HepG2 (cell line): Measurements from ENCODE around the gene WSCD1. TPM values are rescaled to one million over a fixed set of nuclear protein-coding genes. Genes with fewer than 3 reads are reported as not detected.

Experiments used
- ATAC-seq: fragments of 200-7000 bp; cut with Tn5 transposase; 3 replicates; pipeline ENCODE4 v1.9.1; 2020; ENCODE audit warnings: mild to moderate bottlenecking, moderate library complexity
- BruUV-seq: library from RNA; stranded (reverse); fragments of 400-500 nt; replicated peaks from 2 replicates; lab custom pipeline; 2021; lab: Mats Ljungman, UMichigan
- CTCF ChIA-PET: fragments of 300-600 bp; formaldehyde crosslinking; extraction: SDS; loops from one replicate; lab custom pipeline; 2021; ENCODE audit warnings: low total read pairs, inconsistent platforms, low intra/inter-chr PET ratio; lab: Yijun Ruan, JAX
- POLR2A ChIA-PET: fragments of 350-600 bp; sonication (Branson Sonifier 250); formaldehyde crosslinking; loops from one replicate; lab custom pipeline; 2020; ENCODE audit warnings: antibody characterized with exemption, inconsistent platforms; lab: Yijun Ruan, JAX
- DNase-seq: peaks from one replicate; pipeline ENCODE4 v3.0.0-alpha.2; 2015; ENCODE audit warnings: low spot score
- FAIRE-seq: peaks from 3 replicates; lab custom pipeline; 2011; peaks lifted over from hg19 to GRCh38; lab: Jason Lieb, UNC
- H2AFZ ChIP-seq: one replicate; pipeline ENCODE4 v1.6.1; 2011; ENCODE audit warnings: low read length, inconsistent platforms
- H3K27ac ChIP-seq: fragments of 300-600 bp; 3 replicates; pipeline ENCODE4 v1.8.0; 2011; ENCODE audit warnings: mixed run types, mild to moderate bottlenecking, mixed read lengths, low read length, inconsistent platforms; ENCODE audit not compliant: insufficient read depth; ENCODE audit errors: extremely low read length
- H3K27me3 ChIP-seq, 2 experiments: fragments of 200-600 bp in 1 of 2; 2 replicates in 1 of 2; 3 replicates in 1 of 2; pipeline versions ENCODE4 v1.6.0 to v1.8.0; 2011; ENCODE audit warnings: low read length in 2 of 2, mild to moderate bottlenecking in 2 of 2, moderate library complexity in 2 of 2, inconsistent platforms in 1 of 2; ENCODE audit not compliant: insufficient read depth in 2 of 2, control insufficient read depth in 1 of 2
- H3K36me3 ChIP-seq, 2 experiments: fragments of 200-600 bp in 1 of 2; replicated peaks in 1 of 2; 2 replicates in 1 of 2; 3 replicates in 1 of 2; pipeline versions ENCODE4 v1.5.1 to v1.8.0; 2011; ENCODE audit warnings: low read length in 2 of 2, inconsistent platforms in 1 of 2; ENCODE audit not compliant: insufficient read depth in 2 of 2, control insufficient read depth in 1 of 2
- H3K4me1 ChIP-seq: 2 replicates; pipeline ENCODE4 v1.5.1; 2012; ENCODE audit warnings: low read length, inconsistent platforms; ENCODE audit not compliant: insufficient read depth
- H3K4me2 ChIP-seq: 2 replicates; pipeline ENCODE4 v1.6.0; 2011; ENCODE audit warnings: low read depth, low read length, inconsistent platforms
- H3K4me3 ChIP-seq, 3 experiments: fragments of 200-600 bp in 1 of 3; sonication (generic), shearing (Covaris generic) in 1 of 3; replicated peaks in 1 of 3; 2 replicates each; pipeline ENCODE4 v1.5.1; 2011 to 2016; ENCODE audit warnings: low read length in 3 of 3, inconsistent platforms in 2 of 3, low read depth in 2 of 3, mild to moderate bottlenecking in 2 of 3, control low read depth in 1 of 3, mixed read lengths in 1 of 3; ENCODE audit not compliant: insufficient read depth in 1 of 3
- H3K79me2 ChIP-seq: one replicate; pipeline ENCODE4 v1.6.1; 2011; ENCODE audit warnings: low read length, inconsistent platforms; ENCODE audit not compliant: insufficient read depth
- H3K9ac ChIP-seq: 2 replicates; pipeline ENCODE4 v1.6.0; 2011; ENCODE audit warnings: mild to moderate bottlenecking, low read depth, low read length, inconsistent platforms; ENCODE audit not compliant: insufficient read depth
- H3K9me3 ChIP-seq: 2 replicates; pipeline ENCODE4 v1.5.1; 2012; ENCODE audit warnings: mild to moderate bottlenecking, low read length
- H4K20me1 ChIP-seq: 2 replicates; pipeline ENCODE4 v1.6.0; 2011; ENCODE audit warnings: inconsistent platforms, mild to moderate bottlenecking, low read length, moderate library complexity; ENCODE audit not compliant: insufficient read depth
- ADNP ChIP-seq: sonication (generic); formaldehyde crosslinking; IDR thresholded peaks from 2 replicates; pipeline ENCODE4 v1.4.0; 2020; ENCODE audit warnings: missing genetic modification reagents
- BHLHE40 ChIP-seq: IDR thresholded peaks from 2 replicates; pipeline ENCODE4 v1.6.1; 2011; ENCODE audit warnings: low read length, improper control_type of control experiment
- FUBP1 ChIP-seq: sonication (generic); formaldehyde crosslinking; IDR thresholded peaks from 2 replicates; pipeline ENCODE4 v1.5.1; 2020; ENCODE audit warnings: missing genetic modification reagents, mild to moderate bottlenecking, borderline replicate concordance
- GATAD2A ChIP-seq: IDR thresholded peaks from 2 replicates; pipeline ENCODE4 v1.6.1; 2016
- HOXA7 ChIP-seq: sonication (generic); formaldehyde crosslinking; IDR thresholded peaks from 2 replicates; pipeline ENCODE4 v1.8.1; 2022; ENCODE audit warnings: mild to moderate bottlenecking, missing genetic modification reagents, moderate library complexity
- MBD4 ChIP-seq: IDR thresholded peaks from 2 replicates; pipeline ENCODE4 v1.6.1; 2012; ENCODE audit warnings: low read length, inconsistent platforms, borderline replicate concordance
- NR2C2 ChIP-seq: sonication (generic); formaldehyde crosslinking; IDR thresholded peaks from 2 replicates; pipeline ENCODE4 v1.4.0; 2020; ENCODE audit warnings: missing genetic modification reagents, mild to moderate bottlenecking, moderate library complexity, borderline replicate concordance
- NR3C1 ChIP-seq: sonication (generic); formaldehyde crosslinking; IDR thresholded peaks from 2 replicates; pipeline ENCODE4 v1.4.0; 2020; ENCODE audit warnings: missing genetic modification reagents
- SMAD3 ChIP-seq: sonication (generic); formaldehyde crosslinking; IDR thresholded peaks from 2 replicates; pipeline ENCODE4 v1.4.0; 2020; ENCODE audit warnings: missing genetic modification reagents
- STAG1 ChIP-seq: sonication (generic); formaldehyde crosslinking; IDR thresholded peaks from 2 replicates; pipeline ENCODE4 v1.4.0; 2020; ENCODE audit warnings: missing genetic modification reagents
- ZFP82 ChIP-seq: sonication (generic); formaldehyde crosslinking; IDR thresholded peaks from 2 replicates; pipeline ENCODE4 v1.5.1; 2020; ENCODE audit warnings: mild to moderate bottlenecking, missing genetic modification reagents, borderline replicate concordance
- ZNF263 ChIP-seq: sonication (generic); formaldehyde crosslinking; IDR thresholded peaks from 2 replicates; pipeline ENCODE4 v1.4.0; 2020; ENCODE audit warnings: missing genetic modification reagents
- ZNF329 ChIP-seq: sonication (generic); formaldehyde crosslinking; IDR thresholded peaks from 2 replicates; pipeline ENCODE4 v1.9.0; 2021; ENCODE audit warnings: low read depth, mild to moderate bottlenecking, missing genetic modification reagents
- ZNF337 ChIP-seq: sonication (generic); formaldehyde crosslinking; IDR thresholded peaks from 2 replicates; pipeline ENCODE4 v1.5.1; 2020; ENCODE audit warnings: missing genetic modification reagents, low read depth, mild to moderate bottlenecking, borderline replicate concordance
- ZNF496 ChIP-seq: sonication (generic); formaldehyde crosslinking; IDR thresholded peaks from 2 replicates; pipeline ENCODE4 v1.8.1; 2023; ENCODE audit warnings: mild to moderate bottlenecking, moderate library complexity, missing genetic modification reagents; ENCODE audit not compliant: insufficient replicate concordance
- ZNF614 ChIP-seq: IDR thresholded peaks from 2 replicates; pipeline ENCODE4 v1.6.1; 2018; ENCODE audit warnings: missing biosample characterization, missing genetic modification reagents, inconsistent platforms, borderline replicate concordance
- WGBS: methylation state at CpG from one replicate; pipeline ENCODE4 v1.1.6; 2017; ENCODE audit warnings: low lambda C conversion rate; 5-methylcytosine and 5-hydroxymethylcytosine counted together
- in situ Hi-C: cut with HindIII; loops from 2 replicates; pipeline ENCODE4 v1.10.0; 2017; ENCODE audit warnings: low pct_unique_long_range_greater_than_20kb; ENCODE audit not compliant: extremely low pct_ligation_motif_present
- intact Hi-C: fragments of 100-400 bp; cut with micrococcal nuclease; formaldehyde crosslinking; loops from one replicate; pipeline ENCODE4 v1.10.0; 2022; ENCODE audit not compliant: unreplicated experiment
- polyA plus RNA-seq, 8 experiments: library from polyadenylated mRNA; depleted of rRNA in 3 of 8; stranded (reverse) in 7 of 8; unstranded in 1 of 8; fragments of >200 nt; fragmentation: Illumina TruSeq in 4 of 8; extraction: Trizol in 4 of 8; gene quantifications; 2 replicates each; pipeline versions ENCODE4 v1.2.1 to v1.2.3, GENCODE V29; 2011 to 2016; ENCODE audit warnings: low read depth in 4 of 8, missing spikeins in 1 of 8, mixed read lengths in 1 of 8; ENCODE audit not compliant: insufficient read depth in 1 of 8
- total RNA-seq, 5 experiments: library from RNA; depleted of rRNA; stranded (reverse); fragments of >200 nt; fragmentation: Illumina TruSeq; extraction: Trizol; gene quantifications; 2 replicates each; pipeline ENCODE4 v1.2.3, GENCODE V29; 2016; ENCODE audit warnings: low read depth in 1 of 5
- TF ChIP-seq, protein P1 (sequence below): sonication (generic); formaldehyde crosslinking; conservative IDR thresholded peaks from 2 replicates; pipeline ENCODE4 v1.4.0; 2020; ENCODE audit warnings: missing genetic modification reagents

WSCD1 gene
- total and polyA plus RNA-seq, 2 of the 13 experiments (the other 11 are each of a cell fraction or from before 2014, with no cell fraction given): 0.24 to 2.7 TPM

DNA sequence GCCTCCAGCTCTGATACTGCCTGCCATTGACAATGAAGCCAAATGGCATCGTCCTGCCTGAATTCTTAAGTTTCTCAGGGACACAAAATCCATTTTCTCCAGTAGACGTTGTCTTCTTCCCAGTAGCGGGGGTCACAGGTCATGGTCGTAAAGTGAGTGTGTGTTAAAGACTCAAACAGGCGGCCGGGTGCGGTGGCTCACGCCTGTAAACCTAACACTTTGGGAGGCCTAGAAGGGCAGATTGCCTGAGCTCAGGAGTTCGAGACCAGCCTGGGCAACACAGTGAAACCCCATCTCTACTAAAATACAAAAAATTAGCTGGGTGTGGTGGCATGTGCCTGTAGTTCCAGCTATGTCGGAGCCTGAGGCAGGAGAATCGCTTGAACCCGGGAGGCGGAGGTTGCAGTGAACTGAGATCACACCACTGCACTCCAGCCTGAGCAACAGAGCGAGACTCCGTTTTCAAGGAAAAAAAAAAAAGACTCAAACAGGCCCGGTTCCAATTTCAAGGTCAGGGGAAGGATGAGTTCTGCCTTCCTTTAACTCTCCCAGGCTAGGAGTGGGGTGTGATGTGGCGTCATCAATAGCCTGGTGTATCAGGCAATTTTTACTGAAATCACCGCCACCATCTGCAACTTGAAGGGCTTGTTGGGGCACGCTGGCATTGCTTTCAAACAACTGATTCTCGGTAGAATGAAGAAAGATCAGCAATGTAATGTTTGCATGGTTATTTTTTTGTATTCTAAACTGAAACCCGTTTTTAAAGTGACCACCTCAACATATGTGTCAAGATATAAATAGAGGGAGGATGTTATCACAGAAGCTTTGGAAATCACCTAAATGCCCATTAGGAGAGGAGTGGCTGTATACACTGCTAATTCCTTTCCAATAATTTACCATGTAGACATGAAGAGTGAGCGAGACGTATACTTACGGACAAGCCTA lies 91.0 kb downstream of the WSCD1 start:
- CTCF ChIA-PET: no interaction called here
- peaks cover 4 to 49% of the 10 kb centered on the region in 2 experiments; a peak in 4 of 5 replicates for H3K27me3 ChIP-seq
- in situ Hi-C loops: no loop called here

DNA sequence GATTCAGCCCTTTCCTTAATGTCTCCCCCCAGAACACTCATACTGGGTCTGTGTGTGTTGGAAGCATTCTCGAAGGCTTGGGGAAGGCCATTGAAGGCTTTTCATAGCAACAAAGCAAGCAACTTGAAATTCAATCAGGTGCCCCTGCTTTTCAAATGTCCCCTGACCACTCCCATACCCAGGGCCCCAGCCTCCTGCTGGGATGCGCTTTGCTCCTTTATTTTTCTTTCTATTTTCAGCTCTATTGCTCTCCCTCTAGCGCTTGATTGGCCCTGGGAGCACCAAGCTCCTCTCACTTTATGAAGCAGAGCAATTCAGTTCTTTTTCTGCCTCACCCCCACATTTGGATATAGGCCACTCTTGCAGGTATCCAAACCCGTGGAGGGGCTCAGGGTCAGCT lies 92.0 kb downstream of the WSCD1 start:
- peaks cover 5 to 50% of the 10 kb centered on the region in 2 experiments; a peak in 4 of 5 replicates for H3K27me3 ChIP-seq
- TF ChIP-seq NR2C2 (CRISPR knock-in tag) (no peak), HOXA7 (CRISPR knock-in tag) (no peak), FUBP1 (CRISPR knock-in tag) (no peak), ADNP (CRISPR knock-in tag) (no peak), ZNF337 (CRISPR knock-in tag) (no peak), NR3C1 (CRISPR knock-in tag) (no peak), ZNF263 (CRISPR knock-in tag) (no peak), GATAD2A (CRISPR knock-in tag) (no peak), ZFP82 (CRISPR knock-in tag) (no peak), ZNF329 (CRISPR knock-in tag) (no peak), STAG1 (CRISPR knock-in tag) (no peak), ZNF614 (CRISPR knock-in tag) (no peak), BHLHE40 (no peak), SMAD3 (CRISPR knock-in tag) (no peak)
- TF ChIP-seq, protein P1, sequence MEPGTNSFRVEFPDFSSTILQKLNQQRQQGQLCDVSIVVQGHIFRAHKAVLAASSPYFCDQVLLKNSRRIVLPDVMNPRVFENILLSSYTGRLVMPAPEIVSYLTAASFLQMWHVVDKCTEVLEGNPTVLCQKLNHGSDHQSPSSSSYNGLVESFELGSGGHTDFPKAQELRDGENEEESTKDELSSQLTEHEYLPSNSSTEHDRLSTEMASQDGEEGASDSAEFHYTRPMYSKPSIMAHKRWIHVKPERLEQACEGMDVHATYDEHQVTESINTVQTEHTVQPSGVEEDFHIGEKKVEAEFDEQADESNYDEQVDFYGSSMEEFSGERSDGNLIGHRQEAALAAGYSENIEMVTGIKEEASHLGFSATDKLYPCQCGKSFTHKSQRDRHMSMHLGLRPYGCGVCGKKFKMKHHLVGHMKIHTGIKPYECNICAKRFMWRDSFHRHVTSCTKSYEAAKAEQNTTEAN (CRISPR knock-in tag): no peak

More for the DNA sequence above, 91.0 kb downstream of the WSCD1 start:
- no peak for DNase-seq
- POLR2A ChIA-PET: no interaction called here
- no peak overlapping the region for H3K4me2 ChIP-seq
- WGBS: 45% methylated on average over 24 of the region's 24 CpGs
- H3K79me2 ChIP-seq: no peaks in the 10 kb centered on the region
- TF ChIP-seq ZNF496 (CRISPR knock-in tag) (no peak), MBD4 (no peak)
- no peak overlapping the region for H3K27ac ChIP-seq
- no peaks in the 10 kb centered on the region for H3K9me3 ChIP-seq
- no peak for ATAC-seq
- no peak for FAIRE-seq
- intact Hi-C loops: no loop called here
- no peak overlapping the region for H3K4me3 ChIP-seq
- H4K20me1 ChIP-seq: no peaks in the 10 kb centered on the region
- no peaks in the 10 kb centered on the region for H3K4me1 ChIP-seq
- BruUV-seq: no TSS peak
- H2AFZ ChIP-seq: no peak overlapping the region
- no peaks in the 10 kb centered on the region for H3K36me3 ChIP-seq
- no peak overlapping the region for H3K9ac ChIP-seq

More for the DNA sequence above, 92.0 kb downstream of the WSCD1 start:
- Histone ChIP-seq H3K4me3 (no peak overlapping the region), H3K27ac (no peak overlapping the region), H3K4me1 (no peaks in the 10 kb centered on the region), H3K4me2 (no peak overlapping the region), H3K79me2 (no peaks in the 10 kb centered on the region), H3K9me3 (no peaks in the 10 kb centered on the region), H2AFZ (no peak overlapping the region), H3K36me3 (no peaks in the 10 kb centered on the region), H4K20me1 (no peaks in the 10 kb centered on the region), H3K9ac (no peak overlapping the region)
- FAIRE-seq: no peak
- POLR2A ChIA-PET: no interaction called here
- no peak for DNase-seq
- no peak for ATAC-seq
- intact Hi-C loops (no loop called here), in situ Hi-C loops (no loop called here)
- CTCF ChIA-PET: no interaction called here
- WGBS: 29% methylated on average over 4 of the region's 4 CpGs
- no TSS peak for BruUV-seq
